Measurements from ENCODE around the gene DIAPH2. TPM values are rescaled to one million over a fixed set of nuclear protein-coding genes. Genes with fewer than 3 reads are reported as not detected.
A peak's percentile ranks its signal among the peaks of the same experiment; 100 is the strongest.

DIAPH2 gene
- total and polyA plus RNA-seq, 2 experiments from 2014 or later: 16.2 to 56.6 TPM

DNA sequence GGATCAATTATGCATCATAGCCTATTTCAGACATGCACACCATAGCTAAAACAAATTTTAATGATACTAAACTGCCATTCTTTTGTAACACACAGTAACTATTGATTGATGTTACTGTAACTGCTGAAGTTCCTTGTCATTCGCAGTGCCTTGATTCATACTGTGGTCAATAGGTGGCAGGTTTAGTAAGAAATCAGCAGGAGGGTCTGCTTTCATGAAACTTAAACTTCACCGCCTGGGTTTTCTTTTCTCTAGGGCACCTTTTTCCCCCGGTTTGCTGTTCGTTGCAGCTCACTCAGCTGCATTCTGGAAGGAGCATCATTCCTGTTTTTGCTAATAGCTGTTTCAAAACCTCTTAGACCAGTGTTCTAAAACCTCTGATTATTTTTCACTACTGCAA lies 287.2 kb downstream of the DIAPH2 start:
- Histone ChIP-seq H3K79me2 (replicated peaks; ENCODE audit: insufficient read depth) (no peaks in the 10 kb centered on the region), H3F3A (replicated peaks; ENCODE audit: low read depth) (no peaks in the 10 kb centered on the region), H4K20me1 (replicated peaks; ENCODE audit: insufficient read depth) (no peaks in the 10 kb centered on the region), H3K9me2 (ENCODE audit: insufficient read depth) (no peaks in the 10 kb centered on the region), H3K4me2 (no peak overlapping the region), H3K36me3 (ENCODE audit: insufficient read depth) (no peaks in the 10 kb centered on the region), H3K27me3 (ENCODE audit: insufficient read depth) (no peaks in the 10 kb centered on the region), H2AFZ (no peak overlapping the region), H3K4me3 (no peak overlapping the region), H3K4me1 (ENCODE audit: insufficient read depth) (peaks cover 3% of the 10 kb centered on the region; the same call in 1 of the 2 replicates), H3K27ac (ENCODE audit: low read depth) (no peak overlapping the region)
- no peak overlapping the region for H3K4me3 Mint-ChIP-seq
- ATAC-seq (peak; percentile 68), DNase-seq (ENCODE audit: low spot score) (peak; percentile 53)
- peaks cover 14% of the 10 kb centered on the region; the same call in 2 of the 3 replicates for H3K36me3 Mint-ChIP-seq (ENCODE audit: low read depth)
- peaks cover 9% of the 10 kb centered on the region; the same call in 2 of the 3 replicates for H3K4me1 Mint-ChIP-seq
- peaks cover 6% of the 10 kb centered on the region; the same call in 1 of the 3 replicates for H3K9me3 Mint-ChIP-seq
- H3K27me3 Mint-ChIP-seq (ENCODE audit: insufficient read depth, low read depth, poor library complexity): no peaks in the 10 kb centered on the region
- H3K27ac Mint-ChIP-seq: no peak overlapping the region
- TF ChIP-seq CTCF (conservative IDR thresholded peaks at IDR 0.05; ENCODE audit: low read depth in 2 of 2) (peak; percentile 22 to 46; a peak in 3 of 4 replicates), REST (IDR thresholded peaks at IDR 0.05; ENCODE audit: unreplicated experiment) (no peak)

DNA sequence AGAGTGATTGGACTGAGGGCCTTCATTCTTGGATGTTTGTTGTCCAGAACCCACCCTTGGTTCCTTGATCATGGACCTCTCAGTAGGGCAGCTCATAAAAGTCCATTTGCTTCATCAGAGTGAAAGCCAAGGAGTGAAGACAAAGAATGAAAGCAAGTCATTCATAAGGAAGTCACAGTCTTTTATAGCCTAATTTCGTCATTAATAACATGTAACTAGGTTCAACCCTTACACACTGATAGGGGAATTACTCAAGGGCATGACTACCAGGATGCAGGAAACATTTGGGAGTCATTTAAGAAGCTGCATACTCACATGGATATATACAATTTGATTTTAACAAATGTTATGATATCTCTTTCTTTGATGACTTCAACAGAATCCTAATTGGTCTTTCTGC lies 294.3 kb downstream of the DIAPH2 start:
- no peaks in the 10 kb centered on the region for H3K36me3 ChIP-seq (ENCODE audit: insufficient read depth)
- no peak overlapping the region for H3K4me2 ChIP-seq
- no peak overlapping the region for H3K4me3 Mint-ChIP-seq
- H3K4me3 ChIP-seq: no peak overlapping the region
- H3K4me1 ChIP-seq (ENCODE audit: insufficient read depth): no peaks in the 10 kb centered on the region
- no peaks in the 10 kb centered on the region for H3F3A ChIP-seq (replicated peaks; ENCODE audit: low read depth)
- peaks cover 2% of the 10 kb centered on the region for H3K4me1 Mint-ChIP-seq
- H4K20me1 ChIP-seq (replicated peaks; ENCODE audit: insufficient read depth): no peaks in the 10 kb centered on the region
- H2AFZ ChIP-seq: no peak overlapping the region
- H3K27ac Mint-ChIP-seq: no peak overlapping the region
- no peaks in the 10 kb centered on the region for H3K9me3 Mint-ChIP-seq
- no peaks in the 10 kb centered on the region for H3K36me3 Mint-ChIP-seq (ENCODE audit: low read depth)
- no peaks in the 10 kb centered on the region for H3K27me3 ChIP-seq (ENCODE audit: insufficient read depth)
- no peaks in the 10 kb centered on the region for H3K27me3 Mint-ChIP-seq (ENCODE audit: insufficient read depth, low read depth, poor library complexity)
- H3K27ac ChIP-seq (ENCODE audit: low read depth): no peak overlapping the region
- ATAC-seq (no peak), DNase-seq (ENCODE audit: low spot score) (no peak)
- H3K9me2 ChIP-seq (ENCODE audit: insufficient read depth): no peaks in the 10 kb centered on the region
- H3K79me2 ChIP-seq (replicated peaks; ENCODE audit: insufficient read depth): no peaks in the 10 kb centered on the region
- TF ChIP-seq EZH2 (IDR thresholded peaks at IDR 0.05; ENCODE audit: low read depth, unreplicated experiment) (no peak), EZH2phosphoT487 (IDR thresholded peaks at IDR 0.05; ENCODE audit: unreplicated experiment) (no peak), CTCF (conservative IDR thresholded peaks at IDR 0.05; ENCODE audit: low read depth in 2 of 2) (no peak), REST (IDR thresholded peaks at IDR 0.05; ENCODE audit: unreplicated experiment) (no peak)

Data from GM23338 (cell line).